A549 (cell line): ENCODE results near the gene TRMU. TPM values are rescaled to one million over a fixed set of nuclear protein-coding genes. Genes with fewer than 3 reads are reported as not detected.

ENCODE experiments used
- ATAC-seq, 2 experiments: fragments of 200-7000 bp in 1 of 2; fragments of >200 bp in 1 of 2; cut with Nextera tagmentation in 1 of 2; cut with Tn5 transposase in 1 of 2; 3 replicates each; pipeline versions ENCODE4 v1.8.0 to v1.9.1; 2018 to 2020; ENCODE audit warnings: mild to moderate bottlenecking in 1 of 2, moderate library complexity in 1 of 2
- CTCF ChIA-PET: fragments of 300-600 bp; sonication (Branson Sonifier 250); formaldehyde crosslinking; extraction: SDS; loops from one replicate; lab custom pipeline; 2021; ENCODE audit warnings: antibody characterized with exemption, inconsistent platforms; lab: Yijun Ruan, JAX
- POLR2A ChIA-PET: fragments of 350-600 bp; formaldehyde crosslinking; extraction: SDS; loops from one replicate; lab custom pipeline; 2021; ENCODE audit warnings: antibody characterized with exemption, inconsistent platforms; lab: Yijun Ruan, JAX
- DNase-seq, 2 experiments: peaks; one replicate each; pipeline versions ENCODE4 v3.0.0 to v3.0.0-alpha.2; 2011 to 2016; ENCODE audit warnings: low read depth in 1 of 2, low spot score in 1 of 2
- FAIRE-seq: peaks from 2 replicates; lab custom pipeline; 2011; peaks lifted over from hg19 to GRCh38; lab: Jason Lieb, UNC
- H3K27ac ChIP-seq, 2 experiments: fragments of >200 bp; sonication (Bioruptor Twin); formaldehyde crosslinking; 3 replicates each; pipeline ENCODE4 v1.5.1; 2016 to 2017
- H3K4me1 ChIP-seq: fragments of >200 bp; sonication (Bioruptor Twin); formaldehyde crosslinking; 3 replicates; pipeline ENCODE4 v1.6.1; 2016
- H3K4me2 ChIP-seq: fragments of >200 bp; sonication (Bioruptor Twin); formaldehyde crosslinking; 3 replicates; pipeline ENCODE4 v1.6.1; 2016
- H3K4me3 ChIP-seq: fragments of >200 bp; sonication (Bioruptor Twin); formaldehyde crosslinking; 3 replicates; pipeline ENCODE4 v1.5.1; 2016
- H3K9me3 ChIP-seq: fragments of >200 bp; sonication (Bioruptor Twin); formaldehyde crosslinking; 3 replicates; pipeline ENCODE4 v1.6.1; 2016
- CHD2 ChIP-seq: fragments of 150-350 bp; IDR thresholded peaks from 2 replicates; pipeline ENCODE4 v1.6.1; 2014; ENCODE audit warnings: low read length; ENCODE audit not compliant: partially characterized antibody
- HOXB13 ChIP-seq: fragments of 250-450 bp; sonication (Bioruptor Pico); IDR thresholded peaks from 2 replicates; pipeline ENCODE4 v1.5.0; 2020; ENCODE audit warnings: low read depth, mild to moderate bottlenecking, moderate library complexity
- JUN ChIP-seq, 2 experiments: fragments of >200 bp; sonication (Bioruptor Twin); formaldehyde crosslinking; IDR thresholded peaks; 2 replicates in 1 of 2; 3 replicates in 1 of 2; pipeline ENCODE4 v1.6.1; 2016 to 2017
- JUNB ChIP-seq: fragments of >200 bp; sonication (Bioruptor Twin); formaldehyde crosslinking; IDR thresholded peaks from 2 replicates; pipeline ENCODE4 v1.6.1; 2016
- KDM5A ChIP-seq: fragments of 200-600 bp; sonication (generic); IDR thresholded peaks from 2 replicates; pipeline ENCODE4 v1.6.1; 2016; ENCODE audit warnings: antibody characterized with exemption, mild to moderate bottlenecking
- MAFK ChIP-seq: fragments of 450-650 bp; IDR thresholded peaks from 2 replicates; pipeline ENCODE4 v1.6.1; 2014; ENCODE audit not compliant: partially characterized antibody
- NR3C1 ChIP-seq: fragments of >200 bp; sonication (Bioruptor Twin); formaldehyde crosslinking; IDR thresholded peaks from 3 replicates; pipeline ENCODE4 v1.6.1; 2017
- POLR2AphosphoS2 ChIP-seq: conservative IDR thresholded peaks from 2 replicates; pipeline ENCODE4 v1.6.1; 2012; ENCODE audit warnings: low read length, improper control_type of control experiment, inconsistent platforms
- TFCP2L1 ChIP-seq: fragments of 250-450 bp; sonication (Bioruptor Pico); IDR thresholded peaks from 2 replicates; pipeline ENCODE4 v1.5.0; 2021; ENCODE audit warnings: mild to moderate bottlenecking
- ZC3H11A ChIP-seq: fragments of 450-650 bp; IDR thresholded peaks from 2 replicates; pipeline ENCODE4 v1.6.1; 2014; ENCODE audit warnings: antibody characterized with exemption, mild to moderate bottlenecking
- ZSCAN20 ChIP-seq: fragments of 250-450 bp; sonication (Bioruptor Pico); IDR thresholded peaks from 2 replicates; pipeline ENCODE4 v1.8.0; 2022; ENCODE audit warnings: mild to moderate bottlenecking, moderate library complexity
- WGBS: methylation state at CpG from one replicate; pipeline ENCODE4 v1.1.6; 2017; ENCODE audit errors: missing lambda C conversion rate; 5-methylcytosine and 5-hydroxymethylcytosine counted together
- polyA plus RNA-seq, 4 experiments: library from polyadenylated mRNA; depleted of rRNA in 3 of 4; stranded (reverse); fragments of >200 nt; fragmentation: RNase III in 1 of 4; extraction: RNeasy Plus Mini Kit Qiagen cat#74134 plus additional on column Dnase treatment in 1 of 4; gene quantifications; 2 replicates in 3 of 4; 3 replicates in 1 of 4; pipeline ENCODE4 v1.2.3, GENCODE V29; 2011 to 2017
- TF ChIP-seq, protein P1 (sequence below): fragments of 150-350 bp; IDR thresholded peaks from 2 replicates; pipeline ENCODE4 v1.6.1; 2014; ENCODE audit warnings: low read depth, mild to moderate bottlenecking, low read length
- TF ChIP-seq, protein P2 (sequence below): IDR thresholded peaks from 2 replicates; pipeline ENCODE4 v1.6.1; 2012; ENCODE audit warnings: low read depth, borderline replicate concordance
- TF ChIP-seq, protein P3 (sequence below): IDR thresholded peaks from 2 replicates; pipeline ENCODE4 v1.6.1; 2012
- TF ChIP-seq, protein P4 (sequence below): fragments of 450-650 bp; IDR thresholded peaks from 2 replicates; pipeline ENCODE4 v1.6.1; 2014; ENCODE audit warnings: antibody characterized with exemption

Gene TRMU
- polyA plus RNA-seq, 2 of the 4 experiments (the other 2 are of a cell fraction), result 33.4 to 44.1 TPM

DNA sequence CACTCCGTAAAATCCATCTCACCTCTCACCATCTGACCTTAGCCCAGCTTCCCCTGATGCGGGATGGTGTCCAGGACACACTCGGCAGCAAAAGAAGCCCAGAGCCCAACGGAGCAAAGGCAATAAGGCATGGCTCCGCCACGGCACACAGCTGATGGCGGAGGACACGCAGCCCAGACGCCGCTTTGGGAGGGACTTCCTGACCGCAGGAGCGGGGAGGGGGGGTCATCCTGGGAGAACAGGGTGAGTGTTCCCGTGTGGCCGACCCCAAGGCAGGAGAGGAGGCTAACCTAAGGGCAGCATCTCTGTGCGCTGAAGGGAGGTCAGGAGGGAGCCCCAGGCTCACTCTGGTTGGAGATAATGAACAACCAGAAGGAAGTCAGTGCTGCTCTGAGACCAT is 71.3 kb downstream of the TRMU start:
- TF ChIP-seq KDM5A, result no peak
- no peak for TF ChIP-seq POLR2AphosphoS2
- no peak for TF ChIP-seq JUNB
- TF ChIP-seq ZC3H11A, result no peak
- no peak for TF ChIP-seq JUN (IDR thresholded peaks at IDR 0.05)
- TF ChIP-seq ZSCAN20 (CRISPR knock-in tag), result no peak
- no peak for TF ChIP-seq MAFK
- no peak for TF ChIP-seq NR3C1
- TF ChIP-seq, protein P1, sequence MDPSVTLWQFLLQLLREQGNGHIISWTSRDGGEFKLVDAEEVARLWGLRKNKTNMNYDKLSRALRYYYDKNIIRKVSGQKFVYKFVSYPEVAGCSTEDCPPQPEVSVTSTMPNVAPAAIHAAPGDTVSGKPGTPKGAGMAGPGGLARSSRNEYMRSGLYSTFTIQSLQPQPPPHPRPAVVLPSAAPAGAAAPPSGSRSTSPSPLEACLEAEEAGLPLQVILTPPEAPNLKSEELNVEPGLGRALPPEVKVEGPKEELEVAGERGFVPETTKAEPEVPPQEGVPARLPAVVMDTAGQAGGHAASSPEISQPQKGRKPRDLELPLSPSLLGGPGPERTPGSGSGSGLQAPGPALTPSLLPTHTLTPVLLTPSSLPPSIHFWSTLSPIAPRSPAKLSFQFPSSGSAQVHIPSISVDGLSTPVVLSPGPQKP, result no peak
- TF ChIP-seq, protein P2, sequence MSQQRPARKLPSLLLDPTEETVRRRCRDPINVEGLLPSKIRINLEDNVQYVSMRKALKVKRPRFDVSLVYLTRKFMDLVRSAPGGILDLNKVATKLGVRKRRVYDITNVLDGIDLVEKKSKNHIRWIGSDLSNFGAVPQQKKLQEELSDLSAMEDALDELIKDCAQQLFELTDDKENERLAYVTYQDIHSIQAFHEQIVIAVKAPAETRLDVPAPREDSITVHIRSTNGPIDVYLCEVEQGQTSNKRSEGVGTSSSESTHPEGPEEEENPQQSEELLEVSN, result no peak
- TF ChIP-seq, protein P3, sequence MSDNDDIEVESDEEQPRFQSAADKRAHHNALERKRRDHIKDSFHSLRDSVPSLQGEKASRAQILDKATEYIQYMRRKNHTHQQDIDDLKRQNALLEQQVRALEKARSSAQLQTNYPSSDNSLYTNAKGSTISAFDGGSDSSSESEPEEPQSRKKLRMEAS, result no peak
- TF ChIP-seq CHD2, result no peak
- TF ChIP-seq, protein P4, sequence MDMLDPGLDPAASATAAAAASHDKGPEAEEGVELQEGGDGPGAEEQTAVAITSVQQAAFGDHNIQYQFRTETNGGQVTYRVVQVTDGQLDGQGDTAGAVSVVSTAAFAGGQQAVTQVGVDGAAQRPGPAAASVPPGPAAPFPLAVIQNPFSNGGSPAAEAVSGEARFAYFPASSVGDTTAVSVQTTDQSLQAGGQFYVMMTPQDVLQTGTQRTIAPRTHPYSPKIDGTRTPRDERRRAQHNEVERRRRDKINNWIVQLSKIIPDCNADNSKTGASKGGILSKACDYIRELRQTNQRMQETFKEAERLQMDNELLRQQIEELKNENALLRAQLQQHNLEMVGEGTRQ, result no peak
- no peak for TF ChIP-seq TFCP2L1 (CRISPR knock-in tag)
- TF ChIP-seq HOXB13 (CRISPR knock-in tag), result no peak
- TF ChIP-seq, all 56 proteins: peak for 0
- Histone ChIP-seq H3K4me1 (no peaks in the 10 kb centered on the region), H3K27ac (no peak overlapping the region), H3K4me3 (no peak overlapping the region), H3K9me3 (no peaks in the 10 kb centered on the region), H3K4me2 (no peak overlapping the region)
- FAIRE-seq, result no peak
- WGBS, result 97% methylated on average over 12 of the region's 15 CpGs
- CTCF ChIA-PET, result interaction anchor here (1.2 kb wide), 1 partner anchor 39 kb away, joined by 3 read pairs; no protein-coding TSS in a partner anchor
- DNase-seq, result no peak
- no peak for ATAC-seq
- POLR2A ChIA-PET, result no interaction called here

Other genes starting within 250 kb of the TRMU start
- gene PPARA, start 185.2 kb upstream of the TRMU start, polyA plus RNA-seq (2011; rRNA removed), result 2.8 and 3.7 TPM in 2 replicates
- 2.4 to 2.7 TPM (median 2.6 TPM) in 3 replicates for gene PPARA, start 185.2 kb upstream of the TRMU start, polyA plus RNA-seq (2017; fragmentation: RNase III; extraction: RNeasy Plus Mini Kit Qiagen cat#74134 plus additional on column Dnase treatment)
- 7.9 and 8.9 TPM in 2 replicates for gene CDPF1, start 85.4 kb upstream of the TRMU start, polyA plus RNA-seq (2011; rRNA removed)
- gene CDPF1, start 85.4 kb upstream of the TRMU start, polyA plus RNA-seq (2017; fragmentation: RNase III; extraction: RNeasy Plus Mini Kit Qiagen cat#74134 plus additional on column Dnase treatment), result 9.3 to 10.2 TPM (median 9.6 TPM) in 3 replicates
- gene PKDREJ, start 72.4 kb upstream of the TRMU start, polyA plus RNA-seq (2011; rRNA removed), result not detected in 2 replicates
- not detected in 3 replicates for gene PKDREJ, start 72.4 kb upstream of the TRMU start, polyA plus RNA-seq (2017; fragmentation: RNase III; extraction: RNeasy Plus Mini Kit Qiagen cat#74134 plus additional on column Dnase treatment)
- gene TTC38, start 67.7 kb upstream of the TRMU start, polyA plus RNA-seq (2011; rRNA removed), result 12.4 and 17.3 TPM in 2 replicates
- gene TTC38, start 67.7 kb upstream of the TRMU start, polyA plus RNA-seq (2017; fragmentation: RNase III; extraction: RNeasy Plus Mini Kit Qiagen cat#74134 plus additional on column Dnase treatment), result 17.6 to 22.1 TPM (median 20.3 TPM) in 3 replicates
- 11.4 and 11.5 TPM in 2 replicates for gene GTSE1, start 38.8 kb upstream of the TRMU start, polyA plus RNA-seq (2011; rRNA removed)
- gene GTSE1, start 38.8 kb upstream of the TRMU start, polyA plus RNA-seq (2017; fragmentation: RNase III; extraction: RNeasy Plus Mini Kit Qiagen cat#74134 plus additional on column Dnase treatment), result 22.9 to 26.9 TPM (median 25.7 TPM) in 3 replicates
- gene CELSR1, start 201.9 kb downstream of the TRMU start, polyA plus RNA-seq (2011; rRNA removed), result 15.3 and 19.4 TPM in 2 replicates
- gene CELSR1, start 201.9 kb downstream of the TRMU start, polyA plus RNA-seq (2017; fragmentation: RNase III; extraction: RNeasy Plus Mini Kit Qiagen cat#74134 plus additional on column Dnase treatment), result 26.9 to 31.8 TPM (median 28.4 TPM) in 3 replicates